ENCODE results near the gene COL1A1. TPM values are rescaled to one million over a fixed set of nuclear protein-coding genes. Genes with fewer than 3 reads are reported as not detected.

COL1A1 gene
- total and polyA plus RNA-seq, 5 donors from 2014 or later, result 26.2 TPM; not detected in 4

GRCh38 chr17:50172936-50173334 is 28.5 kb downstream of the COL1A1 start:
- Histone ChIP-seq H3K9me3 (ENCODE audit: control insufficient read depth in 2 of 2, low read length in 2 of 2) (no peaks in the 10 kb centered on the region), H3K27ac (ENCODE audit: insufficient read depth, low read length, poor library complexity, severe bottlenecking) (no peak overlapping the region), H3K4me1 (ENCODE audit: control insufficient read depth, insufficient read depth, low read length, poor library complexity, severe bottlenecking) (peaks cover 10% of the 10 kb centered on the region), H3K36me3 (ENCODE audit: control insufficient read depth, insufficient read depth, low read length) (no peaks in the 10 kb centered on the region), H3K27me3 (ENCODE audit: control insufficient read depth, insufficient read depth, low read length) (no peaks in the 10 kb centered on the region), H3K4me3 (ENCODE audit: low read depth, low read length) (no peak overlapping the region)
- ATAC-seq (ENCODE audit: low read depth in 2 of 2), result no peak
- Mint-ChIP-seq H3K36me3 (no peaks in the 10 kb centered on the region), H3K27ac (no peak overlapping the region), H3K4me1 (peaks cover 0 to 11% (median 8%) of the 10 kb centered on the region in 4 donors), H3K9me3 (no peaks in the 10 kb centered on the region), H3K4me3 (no peak overlapping the region), H3K27me3 (peaks cover 14% of the 10 kb centered on the region)
- no peak for DNase-seq

DNA sequence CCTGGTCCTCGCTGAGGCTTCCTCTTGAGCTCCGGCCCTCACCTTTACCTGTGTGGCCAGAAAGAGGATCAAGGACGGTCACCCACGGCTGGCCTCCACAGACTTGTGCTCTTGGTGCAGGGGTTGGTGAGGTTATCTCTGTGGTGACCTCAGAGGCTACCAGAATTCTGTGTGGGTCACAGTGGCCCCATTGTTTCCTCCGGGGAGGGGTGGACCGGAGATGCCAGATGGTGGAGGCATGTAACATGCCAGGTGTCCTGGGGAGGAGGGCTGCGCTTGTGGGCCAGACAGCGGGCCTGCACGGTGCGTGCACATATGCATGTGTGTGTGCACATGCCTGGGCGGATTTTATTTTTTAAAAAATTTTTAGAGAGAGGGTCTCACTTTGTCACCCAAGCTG is 29.3 kb downstream of the COL1A1 start:
- Mint-ChIP-seq H3K36me3 (no peaks in the 10 kb centered on the region), H3K27ac (no peak overlapping the region)
- H3K9me3 ChIP-seq (ENCODE audit: control insufficient read depth in 2 of 2, low read length in 2 of 2), result no peaks in the 10 kb centered on the region

GRCh38 chr17:50171371-50172071 is 29.9 kb downstream of the COL1A1 start:
- Mint-ChIP-seq H3K4me3 (no peak overlapping the region), H3K9me3 (no peaks in the 10 kb centered on the region), H3K36me3 (no peaks in the 10 kb centered on the region), H3K27me3 (peaks cover 14% of the 10 kb centered on the region), H3K27ac (no peak overlapping the region), H3K4me1 (peaks cover 0 to 9% (median 7%) of the 10 kb centered on the region in 4 donors)
- Histone ChIP-seq H3K4me1 (ENCODE audit: control insufficient read depth, insufficient read depth, low read length, poor library complexity, severe bottlenecking) (peaks cover 10% of the 10 kb centered on the region), H3K36me3 (ENCODE audit: control insufficient read depth, insufficient read depth, low read length) (no peaks in the 10 kb centered on the region), H3K27me3 (ENCODE audit: control insufficient read depth, insufficient read depth, low read length) (no peaks in the 10 kb centered on the region), H3K27ac (ENCODE audit: insufficient read depth, low read length, poor library complexity, severe bottlenecking) (no peak overlapping the region), H3K4me3 (ENCODE audit: low read depth, low read length) (no peak overlapping the region), H3K9me3 (ENCODE audit: control insufficient read depth in 2 of 2, low read length in 2 of 2) (no peaks in the 10 kb centered on the region)
- DNase-seq (no peak), ATAC-seq (ENCODE audit: low read depth in 2 of 2) (no peak)

More for the DNA sequence above, 29.3 kb downstream of the COL1A1 start:
- H3K4me1 Mint-ChIP-seq, result peaks cover 0 to 9% (median 7%) of the 10 kb centered on the region in 4 donors
- ATAC-seq (ENCODE audit: low read depth in 2 of 2) (no peak), DNase-seq (no peak)
- peaks cover 10% of the 10 kb centered on the region for H3K4me1 ChIP-seq (ENCODE audit: control insufficient read depth, insufficient read depth, low read length, poor library complexity, severe bottlenecking)
- no peaks in the 10 kb centered on the region for H3K9me3 Mint-ChIP-seq
- H3K27ac ChIP-seq (ENCODE audit: insufficient read depth, low read length, poor library complexity, severe bottlenecking), result no peak overlapping the region
- peaks cover 14% of the 10 kb centered on the region for H3K27me3 Mint-ChIP-seq
- no peak overlapping the region for H3K4me3 Mint-ChIP-seq
- H3K4me3 ChIP-seq (ENCODE audit: low read depth, low read length), result no peak overlapping the region
- no peaks in the 10 kb centered on the region for H3K27me3 ChIP-seq (ENCODE audit: control insufficient read depth, insufficient read depth, low read length)
- no peaks in the 10 kb centered on the region for H3K36me3 ChIP-seq (ENCODE audit: control insufficient read depth, insufficient read depth, low read length)

DNA sequence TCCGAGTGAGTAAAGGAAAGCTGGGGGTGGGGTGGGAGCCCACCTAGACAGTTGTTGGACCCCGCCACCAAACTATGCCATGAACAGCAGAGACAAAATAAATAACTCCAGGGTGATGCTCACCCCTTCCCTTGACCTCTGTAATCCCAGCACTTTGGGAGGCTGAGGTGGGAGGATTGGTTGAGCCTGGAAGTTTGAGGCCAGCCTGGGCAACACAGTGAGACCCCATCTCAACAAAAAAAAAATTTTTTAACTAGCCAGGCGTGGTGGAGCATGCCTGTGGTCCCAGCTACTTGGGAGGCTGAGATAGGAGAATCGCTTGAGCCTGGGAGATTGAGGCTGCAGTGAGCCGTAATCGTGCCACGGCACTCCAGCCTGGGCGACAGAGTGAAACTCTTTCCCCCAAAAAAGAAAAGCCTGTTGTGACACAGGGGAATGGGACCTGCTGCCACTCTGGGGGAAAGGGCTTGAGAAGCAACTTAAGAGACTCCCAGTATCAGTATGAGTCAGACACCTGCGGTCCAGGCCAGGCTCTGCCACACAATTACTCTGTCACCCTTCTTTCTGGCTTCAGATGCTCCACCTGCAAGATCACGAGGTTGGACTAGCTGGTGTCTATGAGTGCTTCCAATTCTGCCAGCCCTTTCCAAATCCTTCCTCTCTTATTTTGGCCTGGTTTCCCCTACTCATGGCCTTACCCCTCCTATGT is 30.6 kb downstream of the COL1A1 start:
- DNase-seq (peak in 1 of 3 donors; percentile 51), ATAC-seq (ENCODE audit: low read depth in 2 of 2) (peak in 1 of 2 donors; percentile 35)
- no peaks in the 10 kb centered on the region for H3K9me3 Mint-ChIP-seq
- H3K36me3 Mint-ChIP-seq, result no peaks in the 10 kb centered on the region
- H3K4me1 Mint-ChIP-seq, result peaks cover 0 to 9% (median 7%) of the 10 kb centered on the region in 4 donors
- H3K4me1 ChIP-seq (ENCODE audit: control insufficient read depth, insufficient read depth, low read length, poor library complexity, severe bottlenecking), result peaks cover 10% of the 10 kb centered on the region
- no peak overlapping the region for H3K27ac ChIP-seq (ENCODE audit: insufficient read depth, low read length, poor library complexity, severe bottlenecking)
- no peaks in the 10 kb centered on the region for H3K36me3 ChIP-seq (ENCODE audit: control insufficient read depth, insufficient read depth, low read length)
- H3K4me3 ChIP-seq (ENCODE audit: low read depth, low read length), result no peak overlapping the region
- no peak overlapping the region for H3K4me3 Mint-ChIP-seq
- no peaks in the 10 kb centered on the region for H3K9me3 ChIP-seq (ENCODE audit: control insufficient read depth in 2 of 2, low read length in 2 of 2)
- no peaks in the 10 kb centered on the region for H3K27me3 ChIP-seq (ENCODE audit: control insufficient read depth, insufficient read depth, low read length)
- H3K27me3 Mint-ChIP-seq, result peaks cover 14% of the 10 kb centered on the region
- no peak overlapping the region for H3K27ac Mint-ChIP-seq

DNA sequence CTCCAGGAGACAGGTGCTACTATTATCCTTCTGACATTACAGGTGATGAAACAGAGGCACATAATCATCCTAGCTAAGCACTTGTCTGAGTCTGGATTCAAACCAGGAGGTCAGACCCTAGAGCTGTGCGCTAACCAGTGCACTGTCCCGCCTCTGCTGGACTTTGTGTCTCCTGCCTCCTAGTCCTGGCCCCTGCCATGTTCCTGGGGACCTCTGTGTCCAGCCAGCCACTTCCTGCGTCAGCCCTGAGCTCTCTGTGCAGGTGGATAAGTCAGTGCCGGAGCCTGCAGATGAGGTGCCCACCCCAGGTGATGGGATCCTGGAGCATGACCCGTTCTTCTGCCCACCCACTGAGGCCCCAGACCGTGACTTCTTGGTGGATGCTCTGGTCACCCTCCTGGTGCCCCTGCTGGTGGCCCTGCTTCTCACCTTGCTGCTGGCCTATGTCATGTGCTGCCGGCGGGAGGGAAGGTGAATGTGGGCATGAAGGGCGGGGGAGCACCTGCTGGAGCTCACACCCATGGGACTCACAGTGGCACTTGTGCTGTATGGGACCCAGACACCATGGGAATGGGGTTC is 31.5 kb downstream of the COL1A1 start:
- Mint-ChIP-seq H3K27ac (peak overlapping the region in 1 of 3 donors; percentile 67), H3K4me1 (peaks cover 0 to 9% (median 7%) of the 10 kb centered on the region in 4 donors), H3K36me3 (no peaks in the 10 kb centered on the region), H3K27me3 (peaks cover 14% of the 10 kb centered on the region), H3K4me3 (no peak overlapping the region), H3K9me3 (peaks cover 0 to 4% (median 0%) of the 10 kb centered on the region in 7 donors)
- Histone ChIP-seq H3K4me1 (ENCODE audit: control insufficient read depth, insufficient read depth, low read length, poor library complexity, severe bottlenecking) (peaks cover 10% of the 10 kb centered on the region), H3K9me3 (ENCODE audit: control insufficient read depth in 2 of 2, low read length in 2 of 2) (no peaks in the 10 kb centered on the region), H3K27me3 (ENCODE audit: control insufficient read depth, insufficient read depth, low read length) (no peaks in the 10 kb centered on the region), H3K36me3 (ENCODE audit: control insufficient read depth, insufficient read depth, low read length) (no peaks in the 10 kb centered on the region), H3K27ac (ENCODE audit: insufficient read depth, low read length, poor library complexity, severe bottlenecking) (no peak overlapping the region), H3K4me3 (ENCODE audit: low read depth, low read length) (no peak overlapping the region)
- ATAC-seq (ENCODE audit: low read depth in 2 of 2) (no peak), DNase-seq (no peak)

DNA sequence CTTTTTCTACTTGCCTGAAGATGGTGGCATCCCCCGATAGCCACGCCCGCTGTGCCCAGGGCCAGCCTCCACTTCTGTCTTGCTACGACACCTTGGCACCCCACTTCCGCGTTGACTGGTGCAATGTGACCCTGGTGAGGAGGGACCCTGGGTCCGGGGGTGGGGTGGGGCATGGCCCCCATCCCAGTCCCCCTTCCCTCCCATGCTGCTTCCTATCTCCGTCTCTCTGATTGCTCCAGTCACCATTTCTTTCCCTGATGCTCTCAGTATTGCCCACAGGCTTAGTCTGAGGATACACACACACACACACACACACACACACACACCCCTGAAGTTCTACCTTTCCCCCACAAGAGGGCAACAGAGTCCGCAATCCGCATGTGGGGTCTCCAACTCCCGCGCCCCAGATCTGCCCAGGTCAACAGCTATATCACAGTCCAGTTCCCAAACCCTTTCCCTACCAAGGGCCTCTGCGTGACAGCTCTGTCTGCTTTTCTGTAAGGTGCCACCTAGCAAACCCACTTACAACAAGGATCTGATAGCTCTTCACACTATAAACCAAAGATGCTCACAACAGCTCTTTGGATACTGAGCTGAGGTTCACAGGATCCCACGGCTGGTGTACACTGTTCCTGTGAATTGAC is 32.2 kb downstream of the COL1A1 start:
- H3K36me3 ChIP-seq (ENCODE audit: control insufficient read depth, insufficient read depth, low read length), result no peaks in the 10 kb centered on the region
- H3K9me3 ChIP-seq (ENCODE audit: control insufficient read depth in 2 of 2, low read length in 2 of 2), result no peaks in the 10 kb centered on the region
- H3K4me3 Mint-ChIP-seq, result peak overlapping the region; percentile 1 to 45 (median 30)
- peak overlapping the region; percentile 67 to 78 (median 70) for H3K27ac Mint-ChIP-seq
- peaks cover 10% of the 10 kb centered on the region for H3K4me1 ChIP-seq (ENCODE audit: control insufficient read depth, insufficient read depth, low read length, poor library complexity, severe bottlenecking)
- peak; percentile 56 to 68 for ATAC-seq (ENCODE audit: low read depth in 2 of 2)
- H3K4me1 Mint-ChIP-seq, result peaks cover 0 to 9% (median 7%) of the 10 kb centered on the region in 4 donors
- H3K36me3 Mint-ChIP-seq, result no peaks in the 10 kb centered on the region
- peaks cover 0 to 4% (median 0%) of the 10 kb centered on the region in 7 donors for H3K9me3 Mint-ChIP-seq
- peak overlapping the region; percentile 19 for H3K27ac ChIP-seq (ENCODE audit: insufficient read depth, low read length, poor library complexity, severe bottlenecking)
- no peaks in the 10 kb centered on the region for H3K27me3 ChIP-seq (ENCODE audit: control insufficient read depth, insufficient read depth, low read length)
- DNase-seq, result peak; percentile 40 to 72 (median 72)
- H3K27me3 Mint-ChIP-seq, result peaks cover 14% of the 10 kb centered on the region
- peak overlapping the region; percentile 51 for H3K4me3 ChIP-seq (ENCODE audit: low read depth, low read length)

GRCh38 chr17:50168319-50168718 is 33.1 kb downstream of the COL1A1 start:
- ATAC-seq (ENCODE audit: low read depth in 2 of 2) (no peak), DNase-seq (no peak)
- H3K27me3 ChIP-seq (ENCODE audit: control insufficient read depth, insufficient read depth, low read length), result no peaks in the 10 kb centered on the region
- H3K36me3 ChIP-seq (ENCODE audit: control insufficient read depth, insufficient read depth, low read length), result no peaks in the 10 kb centered on the region
- peaks cover 0 to 4% (median 0%) of the 10 kb centered on the region in 7 donors for H3K9me3 Mint-ChIP-seq
- peaks cover 12% of the 10 kb centered on the region for H3K27me3 Mint-ChIP-seq
- peaks cover 0 to 9% (median 7%) of the 10 kb centered on the region in 4 donors for H3K4me1 Mint-ChIP-seq
- H3K4me3 ChIP-seq (ENCODE audit: low read depth, low read length), result no peak overlapping the region
- H3K9me3 ChIP-seq (ENCODE audit: control insufficient read depth in 2 of 2, low read length in 2 of 2), result no peaks in the 10 kb centered on the region
- H3K36me3 Mint-ChIP-seq, result no peaks in the 10 kb centered on the region
- H3K4me3 Mint-ChIP-seq, result no peak overlapping the region
- H3K4me1 ChIP-seq (ENCODE audit: control insufficient read depth, insufficient read depth, low read length, poor library complexity, severe bottlenecking), result peaks cover 10% of the 10 kb centered on the region
- H3K27ac ChIP-seq (ENCODE audit: insufficient read depth, low read length, poor library complexity, severe bottlenecking), result peak overlapping the region; percentile 19
- peak overlapping the region in 2 of 3 donors; percentile 67 to 78 for H3K27ac Mint-ChIP-seq
